Astrocyte of the cerebellum (primary cell): ENCODE results near the gene AGPAT4.
A peak's percentile ranks its signal among the peaks of the same experiment; 100 is the strongest.
"Not testable (repeated sequence)": the region's sequence is repeated elsewhere in the genome, so short reads cannot be mapped to it uniquely, and the experiment has no call there.

Experiments
- DNase-seq: peaks from one replicate; pipeline ENCODE4 v3.0.0-alpha.2; 2011; ENCODE audit warnings: low read depth
- H3K4me3 ChIP-seq: 2 replicates; pipeline ENCODE4 v1.5.1; 2011; ENCODE audit warnings: mild to moderate bottlenecking, low read depth, low read length, moderate library complexity
- CTCF ChIP-seq: IDR thresholded peaks from 2 replicates; pipeline ENCODE4 v1.5.1; 2012; ENCODE audit warnings: low read length, low read depth, moderate library complexity, mild to moderate bottlenecking; ENCODE audit errors: missing control alignments
- in situ Hi-C: cut with HindIII; loops from 2 replicates; pipeline ENCODE4 v1.10.0; 2017; ENCODE audit warnings: low sequenced_read_pairs

Gene AGPAT4

GRCh38 chr6:161225681-161226008 is 48.2 kb downstream of the AGPAT4 start:
- DNase-seq: no peak
- no peak overlapping the region for H3K4me3 ChIP-seq
- in situ Hi-C loops: no loop called here
- TF ChIP-seq CTCF: no peak

GRCh38 chr6:161224951-161225680 is 48.7 kb downstream of the AGPAT4 start:
- DNase-seq, in situ Hi-C loops, H3K4me3 ChIP-seq: not testable (repeated sequence)

- no peak for TF ChIP-seq CTCF
- no peak for DNase-seq
- in situ Hi-C loops: no loop called here
- no peak overlapping the region for H3K4me3 ChIP-seq
These were observed 50.2 kb downstream of the AGPAT4 start for GRCh38 chr6:161223646-161224045.

- TF ChIP-seq CTCF: no peak
- no peak for DNase-seq
- no peak overlapping the region for H3K4me3 ChIP-seq
- in situ Hi-C loops: no loop called here
These were observed 51.1 kb downstream of the AGPAT4 start for GRCh38 chr6:161222706-161223234.

GRCh38 chr6:161220346-161220745 is 53.5 kb downstream of the AGPAT4 start:
- in situ Hi-C loops: no loop called here
- no peak overlapping the region for H3K4me3 ChIP-seq
- no peak for TF ChIP-seq CTCF
- no peak for DNase-seq

GRCh38 chr6:161219680-161220079 is 54.2 kb downstream of the AGPAT4 start:
- TF ChIP-seq CTCF: no peak
- DNase-seq: no peak
- H3K4me3 ChIP-seq: no peak overlapping the region
- in situ Hi-C loops: no loop called here

GRCh38 chr6:161218222-161218621 is 55.6 kb downstream of the AGPAT4 start:
- in situ Hi-C loops: no loop called here
- H3K4me3 ChIP-seq: no peak overlapping the region
- DNase-seq: no peak
- peak; percentile 32 for TF ChIP-seq CTCF
